AG10803 (cell line): ENCODE measurements around the gene POLR3A.

Source experiments
- DNase-seq: peaks from one replicate; pipeline ENCODE4 v3.0.0; 2010; ENCODE audit warnings: low read depth
- H3K4me3 ChIP-seq: 2 replicates; pipeline ENCODE4 v1.5.1; 2011; ENCODE audit warnings: mild to moderate bottlenecking, low read length, control low read depth
- CTCF ChIP-seq: conservative IDR thresholded peaks from 2 replicates; pipeline ENCODE4 v1.5.1; 2011; ENCODE audit warnings: mild to moderate bottlenecking, low read length, control low read depth, inconsistent platforms

POLR3A gene

GRCh38 chr10:77925410-77925794, 103.9 kb downstream of the POLR3A start:
- no peak for TF ChIP-seq CTCF
- DNase-seq, result peak; percentile 49
- peak overlapping the region; percentile 85 for H3K4me3 ChIP-seq

DNA sequence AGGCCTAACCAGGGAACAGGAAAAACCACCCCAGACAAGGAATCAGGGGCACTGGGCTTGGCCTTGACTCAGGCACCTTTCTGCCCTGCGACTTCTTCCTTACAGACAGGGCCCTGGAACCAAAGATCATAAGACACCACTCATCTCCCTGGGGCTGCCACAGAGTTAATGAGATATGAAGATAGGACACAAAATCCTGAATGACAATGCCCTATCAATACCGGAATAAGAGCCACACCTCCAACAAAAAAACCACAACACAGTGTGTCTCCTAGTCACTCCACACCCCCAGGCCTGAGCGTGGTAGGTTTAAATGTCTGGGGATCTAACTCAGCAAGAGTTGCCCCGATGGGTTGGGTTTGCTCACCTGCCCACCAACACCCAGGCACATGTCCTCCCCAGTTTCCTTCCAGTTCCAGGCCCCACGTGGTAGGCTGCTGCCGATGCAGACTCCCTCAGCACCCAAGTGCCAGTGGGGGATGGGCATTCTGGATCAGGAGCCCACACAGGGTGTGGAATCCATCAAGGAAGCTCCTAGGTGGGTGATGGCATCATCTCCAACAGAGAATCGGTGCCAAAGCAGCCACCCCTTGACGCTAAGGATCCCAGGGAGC, 106.6 kb downstream of the POLR3A start:
- H3K4me3 ChIP-seq, result no peak overlapping the region
- no peak for TF ChIP-seq CTCF
- no peak for DNase-seq

- no peak for DNase-seq
- H3K4me3 ChIP-seq, result no peak overlapping the region
- TF ChIP-seq CTCF, result no peak
Observed at GRCh38 chr10:77922055-77922454, 107.3 kb downstream of the POLR3A start.

- TF ChIP-seq CTCF, result no peak
- no peak overlapping the region for H3K4me3 ChIP-seq
- DNase-seq, result no peak
Observed at GRCh38 chr10:77921395-77921794, 107.9 kb downstream of the POLR3A start.

- no peak overlapping the region for H3K4me3 ChIP-seq
- DNase-seq, result no peak
- no peak for TF ChIP-seq CTCF
Observed at GRCh38 chr10:77920495-77920894, 108.8 kb downstream of the POLR3A start.

DNA sequence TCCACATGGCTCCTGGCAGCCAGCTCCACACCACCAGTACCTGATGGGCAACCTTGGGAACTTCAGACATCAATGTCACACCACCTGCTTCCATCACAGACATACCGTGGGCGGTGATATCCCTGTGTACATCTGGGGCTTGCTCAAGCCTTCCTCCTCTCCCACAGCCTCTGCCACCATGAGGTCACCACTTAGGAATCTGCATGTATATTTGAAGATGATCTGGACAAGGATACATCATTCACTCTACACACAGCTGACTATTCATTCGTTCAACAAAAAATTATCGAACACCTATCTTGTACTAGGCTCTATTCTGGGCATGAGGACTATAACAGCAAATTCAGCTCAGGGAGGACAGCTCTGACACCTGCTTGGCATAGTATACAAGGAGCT, 109.6 kb downstream of the POLR3A start:
- no peak for TF ChIP-seq CTCF
- no peak overlapping the region for H3K4me3 ChIP-seq
- DNase-seq, result peak; percentile 72
